Measurements from ENCODE around the gene KIF26A.

DNA sequence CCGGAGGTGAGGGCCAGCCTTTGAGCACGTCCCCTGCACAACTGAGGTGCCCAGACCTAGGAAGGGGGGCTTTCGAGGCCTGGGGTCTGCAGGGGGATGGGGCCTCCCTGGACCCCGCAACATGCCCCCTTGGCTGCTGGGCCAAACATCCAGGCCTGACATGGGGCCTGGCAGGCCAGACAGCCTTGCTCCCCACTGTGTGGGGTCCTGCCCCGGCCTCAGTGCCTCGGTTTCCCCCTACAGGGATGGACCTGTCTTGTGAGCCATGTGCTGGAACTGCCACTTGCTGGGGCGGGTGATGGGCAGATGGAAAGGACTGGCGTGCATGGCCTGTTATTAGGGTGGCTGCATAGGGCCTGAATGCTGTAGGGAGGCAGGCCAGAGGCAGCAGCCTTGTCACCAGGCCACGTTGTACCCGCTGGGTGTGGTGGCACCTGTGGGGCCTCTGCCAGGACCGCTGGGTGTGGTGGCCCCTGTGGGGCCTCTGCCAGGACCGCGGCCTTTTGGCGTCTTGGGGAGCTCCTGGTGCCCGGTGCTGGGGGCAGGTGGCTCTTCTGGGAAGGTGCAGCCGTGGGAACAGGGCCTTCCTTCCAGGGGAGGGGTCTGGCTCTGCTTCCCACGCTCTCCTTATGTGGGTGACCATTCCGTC lies 32.4 kb upstream of the KIF26A start:
- TF ChIP-seq CTCF (IDR thresholded peaks at IDR 0.05; ENCODE audit: poor library complexity, severe bottlenecking) (no peak), EZH2 (IDR thresholded peaks at IDR 0.05; ENCODE audit: borderline replicate concordance, insufficient read depth, low read length, poor library complexity, severe bottlenecking) (no peak)
